GM18520 (cell line): ENCODE data around the gene RXFP1.

Experiments used
- ATAC-seq: cut with Tn5 transposase; IDR thresholded peaks from one replicate; pipeline ENCODE4 v1.9.1; 2021; ENCODE audit not compliant: unreplicated experiment

Gene RXFP1

DNA sequence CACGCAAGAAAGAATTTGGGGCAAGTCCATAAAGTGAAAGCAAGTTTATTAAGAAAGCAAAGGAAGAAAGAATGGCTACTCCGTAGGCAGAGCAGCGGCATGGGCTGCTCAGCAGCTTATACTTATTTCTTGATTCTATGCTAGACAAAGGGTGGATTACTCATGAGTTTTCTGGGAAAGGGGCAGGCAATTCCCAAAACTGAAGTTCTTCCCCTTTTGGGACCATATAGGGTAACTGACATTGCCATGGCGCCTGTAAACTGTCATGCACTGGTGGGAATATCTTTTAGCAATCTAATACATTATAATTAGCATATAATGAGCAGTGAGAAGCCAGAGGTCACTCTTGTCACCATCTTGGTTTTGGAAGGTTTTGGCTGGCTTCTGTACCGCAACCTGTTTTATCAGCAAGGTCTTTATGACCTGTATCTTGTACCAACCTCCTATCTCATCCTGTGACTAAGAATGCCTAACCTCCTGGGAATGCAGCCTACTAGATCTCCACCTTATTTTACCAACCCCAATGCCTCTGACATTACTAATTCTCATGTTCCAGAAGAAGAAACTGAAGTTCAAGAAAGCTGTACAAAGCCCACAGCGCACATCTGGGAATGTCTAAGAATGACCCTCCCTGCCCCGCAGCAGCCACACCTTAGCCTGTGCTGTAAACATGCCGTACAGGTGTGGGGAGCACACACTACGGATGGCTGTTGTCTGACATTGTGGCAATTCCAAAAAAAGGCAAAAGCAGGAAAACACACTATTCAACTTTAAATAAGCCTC lies 18.6 kb downstream of the RXFP1 start:
- ATAC-seq = no peak

DNA sequence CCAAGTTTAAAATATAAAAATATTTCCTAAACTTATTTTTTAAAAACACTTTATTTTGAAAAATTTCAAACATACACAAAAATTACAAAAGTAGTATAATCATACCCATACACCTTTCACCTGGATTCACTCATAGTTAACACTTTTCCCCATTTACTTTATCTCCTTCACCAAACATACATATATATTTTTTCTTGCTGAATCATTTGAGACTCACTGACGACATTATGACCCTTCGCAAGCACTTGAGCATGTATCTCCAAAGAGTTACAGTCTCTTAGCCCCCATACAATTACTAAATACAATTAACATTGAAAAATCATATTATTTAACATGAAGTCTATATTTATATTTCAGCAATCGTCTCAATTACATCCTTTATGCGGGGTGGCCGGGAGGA lies 19.8 kb downstream of the RXFP1 start:
- no peak for ATAC-seq

DNA sequence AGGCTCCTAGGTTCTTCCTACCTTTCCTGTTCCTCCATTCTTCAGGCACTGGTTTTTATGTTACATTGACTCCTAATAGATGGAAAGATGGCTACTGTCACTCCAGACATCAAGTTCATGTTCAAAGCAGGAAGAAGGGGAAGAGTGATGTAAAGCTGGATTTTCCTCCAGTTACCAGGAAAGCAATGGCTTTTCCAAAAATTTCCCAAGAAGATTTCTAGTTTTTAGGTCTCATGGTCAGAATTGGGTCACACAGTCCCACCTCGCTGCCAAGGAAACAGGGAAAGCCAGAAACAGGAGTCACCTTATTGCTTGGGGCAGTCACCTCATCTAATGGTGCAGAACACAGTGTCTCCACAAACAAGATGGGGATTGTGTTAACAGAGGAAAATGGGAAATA lies 21.5 kb downstream of the RXFP1 start:
- no peak for ATAC-seq

DNA sequence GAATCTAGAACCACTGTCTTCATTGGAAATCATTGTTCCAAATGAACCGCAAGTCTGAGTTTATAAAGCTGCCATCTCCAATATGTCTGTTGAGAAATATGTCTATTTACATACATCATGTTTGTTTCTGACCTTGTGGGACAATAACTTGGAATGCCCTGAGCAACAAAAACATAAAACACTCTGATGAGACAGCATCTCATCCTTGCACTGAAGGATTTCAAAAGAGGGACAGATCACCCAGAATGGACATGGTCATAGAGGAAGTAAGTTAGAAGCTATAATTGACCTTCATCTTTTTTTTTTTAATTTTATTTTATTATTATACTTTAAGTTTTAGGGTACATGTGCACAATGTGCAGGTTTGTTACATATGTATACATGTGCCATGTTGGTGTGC lies 22.5 kb downstream of the RXFP1 start:
- ATAC-seq = no peak

DNA sequence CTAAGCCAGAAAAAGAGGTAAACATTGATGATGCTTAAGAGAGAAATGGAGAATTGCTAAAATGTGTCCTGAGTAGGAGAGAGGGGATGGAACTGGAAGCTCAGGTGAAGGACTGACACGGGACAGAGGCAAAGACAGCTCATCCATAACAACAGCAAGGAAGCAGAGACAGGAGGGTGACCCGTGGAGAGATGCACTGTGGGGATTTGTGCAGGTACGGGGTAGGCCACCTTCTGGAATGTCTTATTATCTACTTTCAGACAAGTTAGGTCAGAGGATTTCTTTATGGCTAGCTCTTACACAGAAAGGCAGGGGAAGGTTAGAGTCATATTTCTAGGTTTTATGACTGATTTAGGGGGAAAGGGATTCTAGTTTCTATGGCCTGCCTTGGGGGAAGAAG lies 31.7 kb downstream of the RXFP1 start:
- ATAC-seq = no peak

DNA sequence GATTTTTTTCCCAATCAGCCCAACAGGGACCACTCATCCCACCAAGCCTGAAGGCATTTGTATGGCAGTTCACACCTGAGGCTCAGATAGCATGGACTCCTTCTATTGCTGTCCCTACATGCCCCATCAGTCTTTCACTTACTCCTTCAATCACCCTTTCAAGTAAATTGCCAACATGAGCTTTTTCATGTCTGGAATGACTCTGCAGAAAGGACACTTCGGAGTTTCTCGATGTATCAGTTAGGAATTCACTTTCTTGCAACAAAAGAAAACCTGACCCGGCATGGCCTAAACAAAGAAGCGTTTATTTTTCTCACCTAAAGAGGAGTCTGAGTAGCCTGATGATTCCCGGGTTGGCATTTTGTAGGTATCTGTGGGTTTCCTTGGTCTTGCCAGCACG lies 38.6 kb downstream of the RXFP1 start:
- no peak for ATAC-seq

DNA sequence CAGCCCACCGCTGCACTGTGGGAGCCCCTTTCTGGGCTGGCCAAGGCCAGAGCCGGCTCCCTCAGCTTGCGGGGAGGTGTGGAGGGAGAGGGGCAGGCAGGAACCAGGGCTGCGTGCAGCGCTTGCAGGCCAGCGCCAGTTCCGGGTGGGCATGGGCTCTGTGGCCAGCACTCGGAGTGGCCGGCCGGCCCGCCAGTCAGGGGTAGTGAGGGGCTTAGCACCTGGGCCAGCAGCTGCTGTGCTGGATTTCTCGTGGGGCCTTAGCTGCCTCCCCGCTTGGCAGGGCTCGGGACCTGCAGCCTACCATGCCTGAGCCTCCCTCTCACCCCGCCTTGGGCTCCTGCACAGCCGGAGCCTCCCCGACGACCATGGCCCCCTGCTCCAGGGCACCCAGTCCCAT lies 45.2 kb downstream of the RXFP1 start:
- ATAC-seq = no peak

DNA sequence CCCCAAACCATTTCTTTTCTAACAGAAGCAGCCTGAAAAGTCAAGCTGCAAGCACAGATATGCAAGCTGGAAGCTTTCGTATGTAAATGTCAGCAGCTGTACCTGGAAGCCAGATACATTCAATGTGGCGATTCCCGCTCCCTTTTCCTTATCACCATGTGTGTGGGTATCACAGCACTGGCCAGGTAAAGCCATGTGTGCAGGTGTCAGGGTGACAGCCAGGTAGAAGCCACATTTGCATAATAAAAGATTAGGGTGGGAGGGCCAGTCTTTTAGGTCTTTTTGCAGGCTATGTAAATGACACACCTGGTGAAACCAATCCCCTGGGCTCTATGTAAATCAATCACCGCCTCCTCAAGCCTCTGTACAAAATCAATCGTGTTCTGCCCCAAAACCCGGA lies 50.1 kb downstream of the RXFP1 start:
- ATAC-seq = no peak

DNA sequence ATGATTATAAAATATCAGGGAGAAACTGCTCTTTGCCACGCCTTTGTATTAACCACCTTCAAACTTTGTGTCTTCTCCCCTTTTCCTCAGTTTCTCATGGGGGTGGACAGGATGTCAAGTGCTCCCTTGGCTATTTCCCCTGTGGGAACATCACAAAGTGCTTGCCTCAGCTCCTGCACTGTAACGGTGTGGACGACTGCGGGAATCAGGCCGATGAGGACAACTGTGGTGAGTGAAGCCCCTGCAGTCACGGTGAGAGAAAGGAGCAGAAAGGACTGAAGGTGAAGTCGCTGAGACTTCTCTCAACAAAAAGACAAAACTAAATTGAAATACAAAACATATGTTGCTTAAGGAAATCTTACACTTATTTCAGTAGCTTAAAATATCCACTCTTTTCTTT lies 50.9 kb downstream of the RXFP1 start:
- no peak for ATAC-seq

DNA sequence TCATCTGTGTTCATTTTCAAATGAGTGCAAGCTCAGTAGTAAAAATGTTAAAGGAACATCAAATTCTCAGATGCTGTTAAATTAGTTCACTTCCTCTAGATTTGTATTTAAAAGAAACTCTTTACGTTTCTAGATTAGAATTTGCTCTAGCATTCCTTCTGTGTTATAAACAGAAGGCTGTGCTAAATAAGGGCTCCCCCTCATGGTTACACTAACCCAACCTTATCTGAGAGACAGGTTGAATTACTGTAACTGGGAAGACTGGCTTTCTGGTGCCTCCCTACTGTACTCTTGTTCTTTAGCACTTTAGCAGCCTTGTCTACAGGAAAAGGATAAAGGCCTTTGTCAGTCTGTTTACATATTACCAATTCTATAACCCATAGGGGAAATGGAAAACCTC lies 56.8 kb downstream of the RXFP1 start:
- ATAC-seq = no peak

DNA sequence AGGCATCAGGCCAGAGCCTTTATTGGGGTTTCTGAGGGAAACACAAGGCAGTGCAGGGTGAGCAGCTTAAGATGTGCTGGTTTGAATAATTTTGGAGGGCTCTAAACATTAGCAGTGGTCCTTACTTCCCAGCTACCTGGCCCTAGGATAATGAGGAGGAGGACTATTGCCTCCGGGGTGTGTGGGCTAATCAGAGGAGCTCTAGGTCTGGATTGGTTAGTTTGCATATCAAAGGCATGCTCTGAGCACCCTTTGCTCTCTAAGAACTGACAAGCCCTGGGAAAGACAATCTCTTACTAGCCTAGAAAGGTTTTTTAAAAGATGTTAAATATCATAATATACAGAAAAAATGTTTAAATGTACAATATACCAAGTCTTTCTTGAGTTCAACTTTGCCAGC lies 58.4 kb downstream of the RXFP1 start:
- ATAC-seq = no peak

DNA sequence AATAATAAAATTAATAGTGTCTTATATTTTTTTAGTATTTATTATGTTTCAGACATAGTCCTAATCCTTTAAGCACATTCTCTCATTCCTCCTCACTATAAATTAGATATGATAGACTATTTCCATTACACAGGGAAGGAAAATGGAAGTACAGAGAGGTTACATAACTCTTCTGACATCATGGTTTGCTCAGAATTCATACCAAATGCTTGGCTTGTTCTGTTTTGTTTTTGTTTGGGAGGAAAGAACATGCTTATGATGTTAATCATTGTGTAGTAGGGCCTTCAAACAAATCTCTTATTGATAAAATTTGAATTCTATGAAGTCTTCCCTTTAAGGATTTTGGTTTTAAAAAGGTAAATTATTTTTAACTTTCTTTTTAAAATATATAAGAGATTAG lies 59.5 kb downstream of the RXFP1 start:
- ATAC-seq = no peak

DNA sequence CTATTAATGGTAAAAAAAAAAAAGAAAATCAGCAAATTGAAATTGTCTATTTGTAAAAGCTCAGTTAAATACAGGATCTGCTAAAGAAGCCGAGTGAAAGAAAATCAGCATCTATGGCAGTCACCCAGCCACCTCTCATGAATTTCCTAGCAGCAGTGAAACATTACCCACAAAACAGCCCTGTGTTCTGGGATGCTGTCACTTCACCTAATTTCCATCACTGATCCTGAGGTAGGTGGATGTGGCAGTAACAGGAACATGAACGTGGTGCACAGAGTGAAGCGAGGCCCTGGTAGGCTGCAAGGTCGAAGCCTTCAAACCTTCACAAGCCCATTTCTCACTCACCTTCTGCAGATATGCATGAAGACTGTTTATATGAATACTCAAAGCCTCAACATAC lies 65.2 kb downstream of the RXFP1 start:
- ATAC-seq = no peak

DNA sequence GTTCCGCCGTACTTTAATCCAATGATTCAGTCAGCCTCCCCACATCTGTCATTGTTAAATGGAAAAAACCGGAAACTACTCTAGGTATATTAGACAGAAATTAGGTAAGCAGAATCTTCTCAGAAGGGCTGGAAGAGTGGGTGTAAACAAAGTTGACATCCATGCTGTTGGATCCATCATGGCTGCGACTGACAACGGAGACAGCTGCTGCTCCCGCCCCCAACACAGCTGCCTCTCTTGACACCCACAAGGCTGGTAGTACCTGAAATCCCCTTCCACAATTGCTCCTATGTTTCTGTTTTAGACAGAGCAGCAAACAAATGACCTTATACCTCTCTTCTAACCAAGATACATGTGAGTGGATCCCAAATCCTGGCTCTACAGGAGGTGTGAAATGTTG lies 66.6 kb downstream of the RXFP1 start:
- ATAC-seq = no peak

DNA sequence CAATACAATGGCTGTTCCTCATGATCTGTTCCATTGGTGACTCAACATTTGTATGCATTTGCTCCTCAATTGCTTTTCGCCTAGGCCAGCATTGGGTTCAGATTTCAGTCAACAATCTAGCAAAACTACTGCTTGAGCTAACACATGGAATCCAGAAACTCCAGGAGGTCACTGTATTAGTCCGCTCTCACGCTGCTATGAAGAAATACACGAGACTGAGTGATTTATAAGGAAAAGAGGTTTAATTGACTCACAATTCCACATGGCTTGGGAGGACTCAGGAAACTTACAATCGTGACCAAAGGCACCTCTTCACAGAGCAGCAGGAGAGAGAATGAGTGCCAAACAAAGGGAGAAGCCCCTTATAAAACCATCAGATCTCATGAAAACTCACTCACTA lies 67.1 kb downstream of the RXFP1 start:
- no peak for ATAC-seq

DNA sequence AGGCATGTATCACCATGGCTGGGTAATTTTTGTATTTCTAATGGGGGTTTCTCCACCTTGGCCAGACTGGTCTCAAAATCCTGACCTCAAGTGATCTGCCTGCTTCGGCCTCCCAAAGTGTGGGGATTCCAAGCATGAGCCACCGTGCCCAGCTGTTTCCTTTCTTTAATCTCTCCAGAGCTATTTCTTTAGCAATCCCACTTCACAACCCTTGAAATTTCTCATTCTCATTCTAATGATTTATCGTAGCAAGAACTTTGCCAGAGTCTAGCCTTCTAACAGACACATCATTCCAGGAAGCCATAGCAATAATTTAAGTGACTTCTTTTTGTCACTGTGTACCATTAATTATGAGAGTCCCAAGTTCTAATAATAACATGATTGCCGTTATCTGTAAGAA lies 68.6 kb downstream of the RXFP1 start:
- ATAC-seq = no peak

DNA sequence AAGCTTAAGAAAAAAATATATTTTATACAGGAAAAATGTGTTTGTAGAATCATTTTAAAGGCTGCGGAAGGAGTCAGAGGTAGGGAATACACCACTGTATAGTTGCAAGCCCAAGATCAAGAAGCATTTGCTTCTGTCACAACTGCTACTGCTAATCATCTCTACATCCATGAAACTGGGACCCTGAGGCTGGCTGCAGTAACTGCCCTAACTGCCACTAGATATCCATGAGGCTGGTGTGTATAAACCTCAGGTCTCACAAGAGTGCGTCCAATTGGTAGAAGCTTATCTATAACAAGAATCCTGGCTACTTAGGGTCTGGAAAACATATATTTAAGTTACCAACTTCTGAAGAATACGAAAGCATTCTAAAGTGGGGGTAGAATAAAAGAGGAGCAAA lies 69.1 kb downstream of the RXFP1 start:
- ATAC-seq = no peak

DNA sequence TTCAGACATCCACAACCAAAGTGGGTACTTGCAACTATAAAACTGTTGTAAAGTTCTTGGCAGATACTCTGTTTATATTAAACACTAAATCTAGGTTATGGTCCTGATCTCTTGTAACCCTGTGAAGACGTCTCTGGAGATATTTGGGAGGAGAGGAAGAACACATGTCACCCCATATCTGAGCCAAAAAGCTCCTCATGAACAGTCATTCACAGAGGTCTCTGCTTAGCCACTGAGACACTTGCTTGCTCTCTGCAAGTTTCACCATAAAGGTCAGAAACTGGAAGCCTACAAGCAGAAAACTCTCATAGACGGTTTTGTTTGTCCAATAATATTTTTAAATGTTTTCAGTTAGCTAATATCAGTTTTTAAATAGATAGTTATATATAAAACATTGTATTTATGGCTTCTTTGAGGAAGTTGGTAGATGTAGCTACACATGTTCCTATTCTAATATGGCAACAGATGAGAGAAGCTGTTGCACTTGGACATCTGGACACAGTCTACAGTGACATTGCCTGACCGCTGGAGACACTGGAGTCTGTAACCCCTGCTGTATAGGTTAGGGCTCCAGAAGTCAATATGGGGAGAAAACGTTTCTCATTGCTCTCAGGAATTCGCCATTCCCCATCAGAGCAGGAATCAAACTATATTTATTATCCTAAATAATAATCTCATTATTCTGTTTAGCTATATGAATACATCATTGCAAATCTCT lies 76.4 kb downstream of the RXFP1 start:
- ATAC-seq = no peak

DNA sequence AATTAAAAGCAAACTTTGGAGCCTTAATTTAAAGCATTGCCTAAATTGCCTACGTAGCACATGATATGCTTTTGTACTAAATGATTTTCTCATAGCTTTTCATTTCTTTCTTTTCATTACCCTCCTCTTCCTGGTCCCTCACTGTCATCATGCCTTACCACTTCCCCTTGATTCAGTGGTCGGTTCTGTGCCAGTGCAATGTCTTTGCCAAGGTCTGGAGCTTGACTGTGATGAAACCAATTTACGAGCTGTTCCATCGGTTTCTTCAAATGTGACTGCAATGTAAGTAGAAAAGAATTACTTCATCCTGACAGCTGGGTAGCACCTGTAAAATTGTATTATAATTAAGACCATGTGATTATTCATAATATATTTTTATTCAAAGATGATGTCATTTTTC lies 77.5 kb downstream of the RXFP1 start:
- no peak for ATAC-seq

DNA sequence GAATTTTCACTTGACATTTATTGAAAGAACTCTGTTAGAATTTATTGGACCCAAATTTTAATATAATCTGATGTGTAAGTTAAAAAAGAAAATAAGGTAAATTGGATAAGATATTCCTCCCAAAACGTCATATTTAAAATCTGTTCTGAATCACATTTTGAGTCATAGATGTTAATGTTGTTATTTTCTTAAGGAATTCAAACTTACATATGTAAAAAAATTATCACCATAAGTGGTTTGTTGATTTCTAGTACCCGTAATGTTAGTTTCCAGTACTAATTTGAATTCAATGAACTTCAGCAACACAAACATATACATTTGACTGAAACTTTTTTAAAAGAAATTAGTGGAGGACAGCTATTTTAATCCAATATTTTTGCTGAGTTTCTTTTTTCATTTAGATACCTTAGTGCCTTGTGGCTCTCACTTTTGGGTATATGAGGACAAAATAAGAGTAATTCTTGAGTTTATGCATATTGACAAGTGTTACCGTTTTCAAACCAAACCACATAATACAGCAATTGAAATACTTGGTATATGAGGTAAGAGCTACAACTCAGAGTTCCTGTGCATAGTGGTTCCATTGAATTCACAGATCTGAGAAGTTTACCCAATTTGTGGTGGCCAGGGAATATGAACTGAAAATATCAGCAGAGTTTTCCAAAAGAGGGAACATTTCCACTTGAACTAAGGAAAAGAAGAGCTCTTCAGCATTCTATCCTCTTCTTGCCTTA lies 78.2 kb downstream of the RXFP1 start:
- no peak for ATAC-seq

DNA sequence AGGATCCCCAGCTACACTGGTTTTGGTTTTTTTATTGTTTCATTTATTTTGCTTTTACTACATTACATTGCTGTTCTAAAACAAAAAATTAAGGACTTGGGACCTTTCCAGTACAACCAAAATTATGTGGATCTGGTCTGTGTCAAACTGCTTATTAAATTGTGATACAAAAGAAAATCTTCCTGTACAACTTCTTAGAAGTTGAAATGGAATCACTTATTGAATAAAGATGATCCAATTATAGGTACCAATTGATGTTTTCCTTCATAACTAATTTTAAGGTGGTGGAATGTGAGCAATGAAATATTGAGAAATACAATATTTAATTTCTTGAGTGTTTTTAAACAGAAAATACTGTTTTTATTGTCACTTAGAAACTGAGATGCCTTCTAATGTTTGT lies 82.7 kb downstream of the RXFP1 start:
- no peak for ATAC-seq

DNA sequence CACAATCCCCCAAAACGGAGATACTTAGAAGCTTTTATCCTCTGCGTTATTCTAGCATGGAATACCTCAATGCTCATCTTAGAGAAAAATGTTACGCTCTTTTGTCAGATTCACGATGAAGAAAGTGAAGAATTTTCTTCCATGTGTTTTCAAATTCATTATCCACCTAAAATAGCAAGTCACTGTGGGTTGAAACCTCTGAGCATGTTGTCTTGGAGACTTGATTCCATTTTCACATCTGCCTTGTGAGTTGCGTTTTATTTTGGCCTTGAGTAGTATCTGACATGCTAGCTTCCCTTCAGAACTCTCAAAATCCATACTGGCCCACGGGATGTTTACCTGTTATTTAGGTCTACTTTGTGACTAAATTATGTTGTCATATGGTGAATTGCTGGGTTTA lies 83.7 kb downstream of the RXFP1 start:
- ATAC-seq = no peak
